ENCODE measurements around the gene KIAA1671. TPM values are rescaled to one million over a fixed set of nuclear protein-coding genes. Genes with fewer than 3 reads are reported as not detected.

The KIAA1671 gene
- total and polyA plus RNA-seq, 9 of the 15 experiments (the other 6 are each of a cell fraction or from before 2014, with no cell fraction given), result under 0.01 to 0.11 (median 0.02) TPM; not detected in 5

- FAIRE-seq (no peak), DNase-seq (ENCODE audit: extremely low read depth in 1 of 4, low spot score in 3 of 4) (no peak), ATAC-seq (no peak)
- Histone ChIP-seq H3K4me3 (no peak overlapping the region), H3K9me1 (ENCODE audit: control insufficient read depth, insufficient read depth, low read length) (no peaks in the 10 kb centered on the region), H3K9me3 (replicated peaks; ENCODE audit: control insufficient read depth, insufficient read depth, low read depth, low read length) (no peaks in the 10 kb centered on the region), H3K9ac (ENCODE audit: insufficient read depth in 1 of 2, low read depth in 2 of 2, low read length in 2 of 2) (no peak overlapping the region), H3K4me2 (ENCODE audit: insufficient read depth, low read length) (no peak overlapping the region), H2AFZ (ENCODE audit: low read depth, low read length) (no peak overlapping the region), H4K20me1 (replicated peaks; ENCODE audit: control insufficient read depth, insufficient read depth, low read length) (no peaks in the 10 kb centered on the region), H3K79me2 (ENCODE audit: control insufficient read depth, insufficient read depth, low read length) (no peaks in the 10 kb centered on the region), H3K4me1 (replicated peaks in 1 of 2; ENCODE audit: control insufficient read depth in 2 of 2, insufficient read depth in 2 of 2, low read length in 2 of 2) (no peaks in the 10 kb centered on the region), H3K36me3 (ENCODE audit: control insufficient read depth, insufficient read depth, low read length) (no peaks in the 10 kb centered on the region), H3K27ac (ENCODE audit: extremely low read depth, low read depth, low read length) (no peak overlapping the region), H3K27me3 (ENCODE audit: control insufficient read depth in 2 of 2, insufficient read depth in 2 of 2, low read length in 2 of 2) (peaks cover 0 to 12% of the 10 kb centered on the region in 2 experiments; a peak in 4 of 5 replicates)
- TF ChIP-seq ZNF146 (CRISPR knock-in tag; IDR thresholded peaks at IDR 0.05; ENCODE audit: unreplicated experiment), result no peak
- no peak for TF ChIP-seq ZKSCAN3 (CRISPR knock-in tag; IDR thresholded peaks at IDR 0.05)
- TF ChIP-seq E2F8 (IDR thresholded peaks at IDR 0.05; ENCODE audit: low read depth, partially characterized antibody), result no peak
- no peak for TF ChIP-seq RFX5 (IDR thresholded peaks at IDR 0.05; ENCODE audit: low read depth, low read length)
- no peak for TF ChIP-seq RBM39 (optimal IDR thresholded peaks at IDR 0.05; ENCODE audit: low read depth, low read length)
- intact Hi-C loops (cut with micrococcal nuclease) (loop anchor here (5.0 kb wide), 1 partner anchor 87 kb away; no protein-coding TSS in a partner anchor), in situ Hi-C loops (cut with MboI) (no loop called here)
- no TSS peak for BruUV-seq (replicated peaks)
- CTCF ChIA-PET (ENCODE audit: low intra/inter-chr PET ratio), result no interaction called here
- POLR2A ChIA-PET, result no interaction called here
- WGBS (ENCODE audit: insufficient coverage, low coverage, missing lambda C conversion rate), result 2% methylated on average over 15 of the region's 17 CpGs
These were observed 216.9 kb downstream of the KIAA1671 start for GRCh38 chr22:25169278-25170031.
